ENCODE data around the gene OLR1.

GRCh38 chr12:10191865-10192264 is 19.9 kb upstream of the OLR1 start:
- TF ChIP-seq CTCF (conservative IDR thresholded peaks at IDR 0.05; ENCODE audit: low read depth, low read length), result no peak
- TF ChIP-seq EZH2 (IDR thresholded peaks at IDR 0.05; ENCODE audit: borderline replicate concordance, low read depth, low read length, poor library complexity, severe bottlenecking), result no peak
